Erythroblast (primary cell): ENCODE results near the gene UGT1A1.

Experiments
- GATA1 ChIP-seq: IDR thresholded peaks from 2 replicates; pipeline ENCODE4 v1.6.1; 2011; ENCODE audit warnings: low read depth, mild to moderate bottlenecking, control low read depth, low read length, moderate library complexity
- POLR2A ChIP-seq: IDR thresholded peaks from 2 replicates; pipeline ENCODE4 v1.6.1; 2011; ENCODE audit warnings: mild to moderate bottlenecking, low read length

DNA sequence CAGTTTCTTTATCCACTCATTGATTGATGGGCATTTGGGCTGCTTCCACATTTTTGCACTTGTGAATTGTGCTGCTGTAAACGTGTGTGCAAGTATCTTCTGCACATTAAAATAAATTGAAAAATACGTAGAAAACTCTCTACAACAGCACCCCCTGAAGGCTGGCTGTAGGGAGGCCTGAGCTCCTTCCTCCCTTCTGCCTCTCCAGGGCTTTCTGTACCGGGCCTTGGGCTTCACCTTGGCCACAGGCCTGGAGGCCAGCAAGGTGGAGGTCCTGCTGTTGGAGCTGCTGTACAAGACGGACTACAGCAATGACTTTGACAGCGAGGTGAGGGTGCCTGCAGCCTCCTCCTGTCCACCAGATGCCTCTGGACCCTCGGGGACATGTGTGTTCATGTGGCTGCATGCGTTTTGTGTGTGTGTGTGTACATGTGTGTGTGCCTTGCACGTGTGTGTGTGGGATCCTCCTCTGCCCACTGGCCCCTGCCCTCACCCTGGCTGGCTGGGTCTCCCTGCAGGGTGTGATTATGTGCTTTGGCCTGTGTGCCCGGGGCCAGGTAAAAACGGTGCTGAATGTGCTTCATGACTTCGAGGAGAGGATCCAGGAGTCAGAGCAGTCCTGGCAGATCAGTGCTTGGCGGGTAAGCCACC lies 47.3 kb downstream of the UGT1A1 start:
- no peak for TF ChIP-seq POLR2A
- TF ChIP-seq GATA1: no peak
